ENCODE data around the gene CCDC190. TPM values are rescaled to one million over a fixed set of nuclear protein-coding genes. Genes with fewer than 3 reads are reported as not detected.

CCDC190 gene
- total and polyA plus RNA-seq, 2 of the 4 experiments (the other 2 are of a cell fraction): 0.10 to 0.36 TPM

GRCh38 chr1:162855461-162856150 lies 5.4 kb downstream of the CCDC190 start:
- peak overlapping the region; percentile 56 for H2BK5ac ChIP-seq (ENCODE audit: low read depth, low read length, poor library complexity, severe bottlenecking)
- 0 out of 3 replicates have a peak overlapping the region, but pooled peaks have one; percentile 77 for H2BK15ac ChIP-seq (ENCODE audit: low read depth, low read length)
- H3K36me3 ChIP-seq (ENCODE audit: control insufficient read depth, insufficient read depth, low read length): no peaks in the 10 kb centered on the region
- no peak overlapping the region for H2AK9ac ChIP-seq (replicated peaks; ENCODE audit: low read depth, low read length, poor library complexity)
- no peaks in the 10 kb centered on the region for H3K27me3 ChIP-seq (ENCODE audit: control insufficient read depth, insufficient read depth, low read length)
- H3K9me1 ChIP-seq (ENCODE audit: insufficient read depth, low read length): no peaks in the 10 kb centered on the region
- H3K56ac ChIP-seq (ENCODE audit: extremely low read depth, insufficient read depth, low read length): no peak overlapping the region
- H3K9me3 ChIP-seq (ENCODE audit: control insufficient read depth, insufficient read depth, low read length): no peaks in the 10 kb centered on the region
- no peaks in the 10 kb centered on the region for H4K20me1 ChIP-seq (ENCODE audit: insufficient read depth, low read length)
- peak; percentile 65 for DNase-seq
- no CpG with 5 or more reads among the region's 4 CpGs for WGBS, 2 experiments (ENCODE audit: extremely low coverage in 2 of 2, insufficient read length in 1 of 2)
- H3K4me1 ChIP-seq (ENCODE audit: control insufficient read depth, insufficient read depth, low read length): peaks cover 4% of the 10 kb centered on the region; the same call in 1 of the 2 replicates
- no peak overlapping the region for H2AFZ ChIP-seq (replicated peaks; ENCODE audit: low read length, poor library complexity)
- peak overlapping the region; percentile 15; the same call in 1 of the 2 replicates for H2AK5ac ChIP-seq (ENCODE audit: low read depth, low read length)
- no peak overlapping the region for H3K4me2 ChIP-seq (ENCODE audit: low read depth, low read length)
- peak overlapping the region; percentile 26 to 47; a peak in 3 of 4 replicates for H4K8ac ChIP-seq (ENCODE audit: low read depth in 2 of 2, low read length in 2 of 2)
- H3K27ac ChIP-seq (ENCODE audit: insufficient read depth, low read length): no peak overlapping the region
- intact Hi-C loops (cut with micrococcal nuclease) (loop anchor here (2.0 kb wide), 2 partner anchors 23 to 319 kb away; no protein-coding TSS in a partner anchor), dilution Hi-C loops (cut with HindIII; ENCODE audit: low sequenced_read_pairs, unreplicated experiment) (loop anchor here (25.0 kb wide), 2 partner anchors 207 to 457 kb away; partner anchors contain the start of genes NUF2 and RGS4), in situ Hi-C loops (cut with MboI; ENCODE audit: low sequenced_read_pairs) (loop anchor here (5.0 kb wide), 1 partner anchor 322 kb away; no protein-coding TSS in a partner anchor)
- no TSS peak for BruUV-seq (replicated peaks)
- H3K79me1 ChIP-seq (ENCODE audit: low read depth in 1 of 2, low read length in 2 of 2): no peaks in the 10 kb centered on the region
- TF ChIP-seq, protein P1, sequence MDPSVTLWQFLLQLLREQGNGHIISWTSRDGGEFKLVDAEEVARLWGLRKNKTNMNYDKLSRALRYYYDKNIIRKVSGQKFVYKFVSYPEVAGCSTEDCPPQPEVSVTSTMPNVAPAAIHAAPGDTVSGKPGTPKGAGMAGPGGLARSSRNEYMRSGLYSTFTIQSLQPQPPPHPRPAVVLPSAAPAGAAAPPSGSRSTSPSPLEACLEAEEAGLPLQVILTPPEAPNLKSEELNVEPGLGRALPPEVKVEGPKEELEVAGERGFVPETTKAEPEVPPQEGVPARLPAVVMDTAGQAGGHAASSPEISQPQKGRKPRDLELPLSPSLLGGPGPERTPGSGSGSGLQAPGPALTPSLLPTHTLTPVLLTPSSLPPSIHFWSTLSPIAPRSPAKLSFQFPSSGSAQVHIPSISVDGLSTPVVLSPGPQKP (IDR thresholded peaks at IDR 0.05; ENCODE audit: borderline replicate concordance, low read depth, low read length): no peak
- TF ChIP-seq CEBPB (IDR thresholded peaks at IDR 0.05; ENCODE audit: low read depth, low read length) (no peak), NFE2L2 (IDR thresholded peaks at IDR 0.05; ENCODE audit: low read depth, low read length) (no peak), RAD21 (IDR thresholded peaks at IDR 0.05; ENCODE audit: low read length) (no peak), SMC3 (IDR thresholded peaks at IDR 0.05; ENCODE audit: low read depth, low read length) (no peak), CHD1 (IDR thresholded peaks at IDR 0.05; ENCODE audit: low read depth, low read length) (no peak), MXI1 (IDR thresholded peaks at IDR 0.05; ENCODE audit: borderline replicate concordance, low read depth, low read length) (no peak), FOS (IDR thresholded peaks at IDR 0.05; ENCODE audit: low read depth, low read length) (no peak), MAZ (IDR thresholded peaks at IDR 0.05; ENCODE audit: borderline replicate concordance, low read depth, low read length) (no peak), RFX5 (IDR thresholded peaks at IDR 0.05; ENCODE audit: low read depth, low read length) (no peak), BHLHE40 (IDR thresholded peaks at IDR 0.05; ENCODE audit: low read depth, low read length) (no peak), MAFK (IDR thresholded peaks at IDR 0.05; ENCODE audit: low read depth, low read length) (no peak)
- TF ChIP-seq, protein P2, sequence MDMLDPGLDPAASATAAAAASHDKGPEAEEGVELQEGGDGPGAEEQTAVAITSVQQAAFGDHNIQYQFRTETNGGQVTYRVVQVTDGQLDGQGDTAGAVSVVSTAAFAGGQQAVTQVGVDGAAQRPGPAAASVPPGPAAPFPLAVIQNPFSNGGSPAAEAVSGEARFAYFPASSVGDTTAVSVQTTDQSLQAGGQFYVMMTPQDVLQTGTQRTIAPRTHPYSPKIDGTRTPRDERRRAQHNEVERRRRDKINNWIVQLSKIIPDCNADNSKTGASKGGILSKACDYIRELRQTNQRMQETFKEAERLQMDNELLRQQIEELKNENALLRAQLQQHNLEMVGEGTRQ (IDR thresholded peaks at IDR 0.05; ENCODE audit: low read depth, low read length): no peak
- no peak overlapping the region for H3K9ac ChIP-seq (ENCODE audit: low read depth, low read length)
- ChIA-PET POLR2A (ENCODE audit: unreplicated experiment) (no interaction called here), CTCF (interaction anchor here (2.8 kb wide), 1 partner anchor 213 kb away, joined by 21 read pairs; the partner anchor contains the start of gene RGS4)
- peak overlapping the region; percentile 32; the same call in 1 of the 2 replicates for H4K91ac ChIP-seq (ENCODE audit: insufficient read depth, low read depth, low read length)
- H3K4ac ChIP-seq (ENCODE audit: low read depth, low read length): peak overlapping the region; percentile 72; the same call in 1 of the 2 replicates
- H2BK120ac ChIP-seq (ENCODE audit: low read depth, low read length): peak overlapping the region; percentile 63; the same call in 1 of the 2 replicates
- H3K4me3 ChIP-seq (ENCODE audit: insufficient read depth, low read depth, low read length): no peak overlapping the region
- peak overlapping the region; percentile 61 for H3K14ac ChIP-seq (replicated peaks; ENCODE audit: low read depth, low read length)
- H3K23ac ChIP-seq (ENCODE audit: low read depth, low read length): peak overlapping the region; percentile 54
- peak; percentile 35 for ATAC-seq (ENCODE audit: low read depth)
- H4K5ac ChIP-seq (ENCODE audit: low read depth, low read length): no peak overlapping the region; the same call in 1 of the 2 replicates
- peak overlapping the region; percentile 43; the same call in 1 of the 2 replicates for H3K18ac ChIP-seq (ENCODE audit: low read depth, low read length)
- H2BK20ac ChIP-seq (ENCODE audit: low read depth, low read length): peak overlapping the region; percentile 59; the same call in 1 of the 2 replicates

Data from IMR-90 (cell line).